GM18861 (cell line): ENCODE measurements around the gene LARP1.
"Not testable (repeated sequence)": the region's sequence is repeated elsewhere in the genome, so short reads cannot be mapped to it uniquely, and the experiment has no call there.

ENCODE experiments used
- ATAC-seq: cut with Tn5 transposase; IDR thresholded peaks from one replicate; pipeline ENCODE4 v1.9.1; 2021; ENCODE audit not compliant: unreplicated experiment

LARP1 gene

DNA sequence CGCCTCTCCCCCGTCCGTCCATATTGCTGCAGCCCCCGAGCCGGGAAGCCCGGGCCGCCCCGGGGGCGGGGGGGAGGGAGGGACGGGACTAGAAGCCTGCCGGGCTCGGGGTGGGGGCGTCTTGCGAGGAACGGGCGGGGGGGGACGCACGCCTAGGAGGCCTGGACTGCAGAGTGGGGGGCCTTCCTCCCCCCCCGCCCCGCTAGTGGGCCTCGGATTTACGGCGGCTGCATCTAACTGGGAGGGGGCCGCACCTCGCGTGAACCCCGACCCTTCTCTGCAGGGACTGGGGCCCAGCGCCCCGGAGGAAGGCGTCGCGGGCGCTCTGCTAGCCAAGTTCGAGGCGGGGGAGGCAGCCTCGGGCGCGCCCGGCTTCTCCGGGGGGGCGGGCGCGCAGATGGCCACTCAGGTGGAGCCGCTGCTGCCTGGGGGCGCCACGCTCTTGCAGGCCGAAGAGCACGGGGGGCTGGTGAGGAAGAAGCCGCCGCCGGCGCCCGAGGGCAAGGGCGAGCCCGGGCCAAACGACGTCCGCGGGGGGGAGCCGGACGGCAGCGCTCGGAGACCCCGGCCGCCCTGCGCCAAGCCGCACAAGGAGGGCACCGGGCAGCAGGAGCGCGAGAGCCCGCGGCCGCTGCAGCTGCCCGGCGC is at the start of gene LARP1:
TSS of gene LARP1 (plus strand) at position 17 of the 648 bp plus-strand sequence. CDS start at position 398, 381 bp downstream.
- no peak for ATAC-seq

DNA sequence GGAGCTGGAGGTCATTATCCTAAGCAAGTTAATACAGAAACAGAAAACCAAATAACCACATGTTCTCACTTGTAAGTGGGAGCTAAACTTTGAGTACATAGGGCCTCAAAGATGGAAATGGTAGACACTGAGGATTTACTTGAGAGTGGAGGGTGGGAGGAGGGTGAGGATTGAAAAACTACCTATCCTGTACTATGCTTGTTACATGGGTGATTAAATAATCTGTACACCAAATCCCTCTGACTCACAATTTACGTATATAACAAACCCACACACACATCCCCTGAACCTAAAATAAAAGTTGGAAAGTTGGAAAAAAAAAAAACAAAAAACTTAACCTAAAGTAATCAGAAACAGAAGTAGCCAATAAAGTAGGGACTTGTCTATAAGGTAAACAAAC is 48.8 kb upstream of the LARP1 start:
- ATAC-seq: no peak

DNA sequence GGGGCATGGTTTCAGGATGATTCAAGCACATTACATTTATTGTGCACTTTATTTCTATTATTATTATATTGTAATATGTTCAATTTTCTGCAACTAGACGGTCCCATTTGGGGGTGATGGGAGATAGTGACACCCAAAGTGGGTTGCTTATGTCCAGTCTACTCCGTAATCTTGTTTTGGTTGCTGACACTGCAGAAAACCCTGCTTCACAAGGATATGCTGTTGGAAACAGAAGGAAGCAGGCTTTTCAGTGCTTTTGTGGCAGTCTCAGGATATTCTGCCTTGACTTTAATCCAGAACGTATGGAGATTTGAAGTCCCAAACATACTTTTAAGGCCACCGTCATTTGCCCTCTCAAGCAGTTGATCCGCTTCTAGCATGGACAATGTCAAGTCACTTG is 47.5 kb upstream of the LARP1 start:
- ATAC-seq: no peak

DNA sequence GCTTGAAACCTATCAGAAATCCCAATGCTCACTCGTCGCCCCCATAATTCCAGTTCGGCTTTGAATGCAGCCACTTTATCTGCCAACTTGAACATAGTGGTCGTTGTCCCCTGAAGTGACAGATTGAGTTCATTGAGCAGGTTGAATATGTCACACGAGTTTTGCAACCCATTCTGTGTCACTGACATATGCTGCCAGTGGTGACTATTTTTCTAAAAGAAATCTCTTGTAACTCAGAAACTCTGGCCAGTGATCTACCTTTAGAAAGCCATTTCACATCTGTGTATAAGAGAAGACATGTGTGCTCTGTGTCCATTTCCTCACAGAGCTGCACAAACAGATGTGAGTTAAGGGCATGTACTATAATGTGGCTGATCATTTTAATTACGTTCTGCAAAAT is 47.0 kb upstream of the LARP1 start:
- no peak for ATAC-seq

DNA sequence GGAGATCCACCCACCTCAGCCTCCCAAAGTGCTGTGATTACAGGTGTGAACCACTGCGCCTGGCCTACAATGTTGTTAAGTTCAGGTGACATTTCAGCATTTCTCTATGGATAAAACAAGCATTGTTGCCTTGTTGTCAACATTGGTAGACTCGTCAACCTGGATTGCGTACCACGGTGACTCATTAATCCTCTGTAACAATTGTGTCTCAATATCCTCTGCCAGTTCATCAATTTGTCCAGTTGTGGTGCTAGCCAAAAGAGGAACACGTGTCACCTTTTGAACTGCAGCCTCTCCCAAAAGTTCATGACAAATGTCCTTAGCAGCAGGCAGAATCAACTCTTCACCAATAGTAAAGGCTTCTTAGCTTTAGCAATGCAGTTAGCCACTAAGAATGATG is 46.3 kb upstream of the LARP1 start:
- ATAC-seq: no peak

DNA sequence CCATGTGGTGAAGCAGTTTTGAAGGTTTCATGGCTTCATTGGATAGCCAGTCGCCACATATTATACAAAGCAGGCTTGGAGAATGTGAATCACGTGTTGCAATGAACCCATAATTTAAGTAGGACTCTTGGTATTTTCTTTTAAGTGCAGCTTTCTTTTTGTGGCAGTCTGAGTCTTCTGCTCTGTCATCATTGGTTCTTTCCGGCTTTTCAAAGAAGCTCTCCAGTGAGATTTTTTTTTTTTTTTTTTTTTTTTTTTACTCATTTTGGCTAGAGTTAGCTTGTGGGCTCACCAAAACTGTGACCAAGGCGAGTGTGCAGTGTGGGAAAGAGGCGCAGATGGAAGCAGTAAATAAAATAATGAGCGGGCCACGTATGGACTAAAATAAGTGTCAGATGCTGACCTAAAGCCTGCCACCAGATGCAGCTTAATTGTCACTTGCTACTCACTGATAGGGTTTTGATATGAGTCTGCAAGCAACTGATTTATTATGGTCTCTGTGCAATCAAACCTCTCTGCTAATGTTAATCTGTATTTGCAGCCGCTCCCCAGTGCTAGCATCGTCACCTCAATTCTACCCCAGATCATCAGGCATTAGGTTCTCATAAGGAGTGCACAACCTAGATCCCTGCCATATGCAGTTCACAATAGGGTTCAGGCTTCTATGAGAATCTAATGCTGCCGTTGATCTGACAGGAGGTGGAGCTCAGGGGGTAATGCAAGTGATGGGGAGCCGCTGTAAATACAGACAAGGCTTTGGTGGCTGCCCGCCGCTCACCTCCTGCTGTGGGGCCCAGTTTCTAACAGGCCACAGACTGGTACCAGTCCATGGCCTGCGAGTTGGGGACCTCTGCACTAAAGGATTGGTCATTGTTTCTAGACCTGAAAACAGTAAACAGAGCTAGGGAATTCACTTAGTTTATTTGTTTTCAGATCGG is 45.5 kb upstream of the LARP1 start:
- no peak for ATAC-seq

DNA sequence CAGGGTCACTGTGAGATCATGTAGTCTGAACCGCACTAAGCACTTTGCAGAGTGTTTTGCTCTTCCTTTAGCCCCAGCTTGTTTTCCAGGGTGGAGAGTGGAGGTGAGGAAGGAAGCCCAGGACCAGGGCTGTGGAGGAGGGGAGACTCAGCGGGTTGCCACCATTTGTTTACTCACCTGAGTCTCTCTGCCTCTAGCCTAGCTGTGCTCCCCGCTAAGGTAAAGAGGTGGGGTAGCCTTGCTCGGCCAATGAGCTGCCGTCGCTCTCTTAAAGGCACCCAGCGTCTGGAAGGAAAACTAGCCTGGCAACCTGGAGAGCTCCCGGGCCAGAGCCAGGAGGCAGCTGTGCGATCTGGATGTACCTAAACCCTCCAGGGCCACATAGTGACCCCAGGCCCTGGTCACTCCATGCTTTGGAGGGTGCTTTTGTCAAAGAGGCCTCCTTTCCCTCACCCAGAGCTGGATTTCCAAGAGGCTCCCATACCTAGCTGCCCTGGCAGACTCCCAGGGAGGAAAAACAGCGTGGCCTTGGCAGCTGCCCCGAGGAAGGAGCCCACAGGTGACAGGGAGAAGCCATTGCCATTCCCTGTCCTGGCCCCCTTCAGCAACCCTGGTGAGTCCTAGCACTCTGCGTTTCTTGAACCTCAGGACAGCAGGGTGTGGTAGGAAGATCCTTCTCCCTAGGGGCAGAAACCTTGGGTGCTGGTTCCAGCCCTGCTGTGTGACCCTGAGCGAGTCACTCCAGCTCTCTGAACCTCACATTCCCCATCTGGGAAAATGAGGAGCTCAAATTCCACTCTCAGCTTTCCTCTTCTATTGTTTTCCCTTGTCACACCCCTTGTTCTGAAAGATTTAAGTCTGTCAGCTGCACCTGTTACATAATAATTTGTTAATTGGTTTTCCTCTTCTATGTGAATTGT is 42.4 kb upstream of the LARP1 start:
- ATAC-seq: no peak

DNA sequence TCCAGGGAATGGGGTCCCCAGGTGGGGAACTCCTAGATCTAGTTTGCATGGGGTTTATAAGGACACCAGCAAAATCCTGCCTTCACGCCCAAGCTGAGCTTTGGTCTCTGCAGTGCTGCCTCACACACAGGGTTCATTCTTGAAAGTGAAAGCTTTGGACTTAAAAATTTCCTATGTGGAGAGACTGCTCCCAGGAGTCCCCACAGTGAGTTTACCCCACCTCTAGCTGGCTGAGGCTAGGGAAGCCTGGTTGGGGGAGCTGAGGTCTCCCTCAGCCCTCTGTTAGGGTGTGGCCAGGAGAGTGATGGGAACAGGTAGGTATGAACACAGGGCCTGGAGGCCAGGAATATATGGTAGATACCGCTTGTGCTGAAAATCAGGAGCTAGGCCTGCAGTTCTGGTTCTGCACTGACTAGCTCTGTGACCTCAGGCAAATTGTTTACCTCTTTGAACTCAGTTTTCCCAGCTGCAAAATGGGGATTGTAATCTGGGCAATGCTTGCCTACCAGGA is 41.5 kb upstream of the LARP1 start:
- ATAC-seq: no peak

DNA sequence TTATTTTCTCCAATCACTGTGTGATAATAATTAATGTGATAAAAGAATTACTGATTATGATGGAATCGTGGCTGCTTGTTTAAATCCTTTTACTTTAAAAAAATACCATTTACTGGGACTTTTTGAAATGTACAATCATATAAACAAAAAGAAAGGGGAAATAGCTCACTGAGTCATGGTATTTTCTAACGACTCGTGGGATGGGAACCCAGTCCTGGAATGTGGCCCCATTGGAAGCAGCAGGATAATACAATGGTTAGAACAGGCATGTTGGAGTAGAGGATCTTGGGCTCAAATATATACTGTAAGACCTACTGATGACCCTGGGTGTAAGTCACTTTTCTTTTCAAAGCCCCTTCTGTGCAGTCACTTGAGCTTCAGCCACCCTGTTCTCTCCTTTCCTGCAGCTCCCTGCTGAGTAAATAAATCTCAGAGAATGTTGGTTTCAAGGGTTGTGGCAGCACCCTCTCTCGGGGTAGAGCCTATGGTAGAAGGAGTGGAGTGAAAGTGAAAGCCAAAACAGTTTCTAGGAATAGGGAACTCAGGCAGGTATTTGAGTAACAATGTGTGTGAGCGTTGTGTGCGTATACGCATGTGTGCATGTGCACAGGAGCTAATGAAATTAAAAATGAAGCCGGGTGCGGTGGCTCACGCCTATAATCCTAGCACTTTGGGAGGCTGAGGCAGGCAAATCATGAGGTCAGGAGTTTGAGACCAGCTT is 40.8 kb upstream of the LARP1 start:
- peak; percentile 70 for ATAC-seq

DNA sequence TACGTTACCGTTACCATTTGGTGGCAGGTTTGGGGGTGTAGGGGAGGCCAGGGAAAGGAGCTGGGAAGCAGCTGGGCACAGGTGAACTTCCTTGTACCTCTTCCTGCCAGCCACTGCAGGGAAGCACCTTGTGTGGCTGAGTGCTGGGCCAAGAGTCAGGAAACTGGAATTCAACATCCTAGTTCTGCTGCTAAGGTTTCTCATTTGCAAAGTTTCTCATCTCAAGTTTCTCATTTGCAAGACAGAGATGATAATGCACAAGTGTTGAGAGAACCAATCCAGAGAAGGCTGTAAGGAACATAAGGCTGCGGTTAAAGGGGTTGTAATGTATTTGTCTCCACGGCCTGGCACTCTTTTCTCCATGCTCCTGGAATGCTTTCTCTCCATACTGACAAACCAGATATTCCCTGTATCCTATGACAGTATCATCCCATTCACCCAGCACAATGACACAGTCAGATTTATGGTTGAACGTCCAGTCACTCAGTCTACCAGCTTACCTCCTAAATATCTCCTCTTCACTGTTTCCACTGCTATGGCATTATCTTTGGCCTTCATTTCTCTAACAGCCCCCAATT is 33.6 kb upstream of the LARP1 start:
- no peak for ATAC-seq

DNA sequence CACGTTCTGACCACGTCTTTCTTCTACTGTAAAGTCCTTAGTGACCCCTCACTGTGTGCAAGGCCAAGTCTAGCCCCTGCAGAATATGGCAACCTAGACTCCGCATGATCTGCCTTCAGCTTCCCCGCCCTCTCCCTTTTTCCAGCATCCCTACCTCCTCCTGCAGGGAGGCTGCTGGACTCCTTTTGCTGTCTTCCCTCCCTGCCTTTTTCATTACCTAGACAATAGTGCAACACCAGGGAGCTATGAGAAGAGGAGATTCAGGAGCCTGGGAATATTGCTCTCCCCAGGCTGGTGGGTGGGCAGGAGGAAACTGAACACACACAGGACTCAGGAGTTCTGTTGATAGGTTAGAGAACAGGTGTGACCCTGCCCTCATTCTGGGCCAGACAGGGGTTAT is 33.1 kb upstream of the LARP1 start:
- ATAC-seq: no peak

DNA sequence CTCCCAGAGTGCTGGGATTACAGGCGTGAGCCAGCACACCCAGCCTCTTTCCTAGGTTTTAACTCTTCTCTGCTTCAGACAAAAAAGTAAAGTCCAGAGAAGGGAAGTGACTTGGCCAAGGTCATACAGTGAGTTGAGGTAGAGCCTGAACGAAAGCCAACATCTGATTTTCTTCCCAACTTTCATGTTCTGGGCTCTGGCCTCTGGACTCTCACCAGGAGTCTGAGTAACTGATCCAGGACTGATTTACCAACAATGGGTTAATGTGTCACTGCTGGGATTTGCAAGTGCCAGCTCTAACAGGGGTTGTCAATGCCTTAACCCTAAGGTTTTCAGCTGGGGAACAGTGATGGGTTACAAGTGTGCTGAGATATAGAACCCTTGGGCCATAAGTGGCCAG is 32.2 kb upstream of the LARP1 start:
- ATAC-seq: no peak

DNA sequence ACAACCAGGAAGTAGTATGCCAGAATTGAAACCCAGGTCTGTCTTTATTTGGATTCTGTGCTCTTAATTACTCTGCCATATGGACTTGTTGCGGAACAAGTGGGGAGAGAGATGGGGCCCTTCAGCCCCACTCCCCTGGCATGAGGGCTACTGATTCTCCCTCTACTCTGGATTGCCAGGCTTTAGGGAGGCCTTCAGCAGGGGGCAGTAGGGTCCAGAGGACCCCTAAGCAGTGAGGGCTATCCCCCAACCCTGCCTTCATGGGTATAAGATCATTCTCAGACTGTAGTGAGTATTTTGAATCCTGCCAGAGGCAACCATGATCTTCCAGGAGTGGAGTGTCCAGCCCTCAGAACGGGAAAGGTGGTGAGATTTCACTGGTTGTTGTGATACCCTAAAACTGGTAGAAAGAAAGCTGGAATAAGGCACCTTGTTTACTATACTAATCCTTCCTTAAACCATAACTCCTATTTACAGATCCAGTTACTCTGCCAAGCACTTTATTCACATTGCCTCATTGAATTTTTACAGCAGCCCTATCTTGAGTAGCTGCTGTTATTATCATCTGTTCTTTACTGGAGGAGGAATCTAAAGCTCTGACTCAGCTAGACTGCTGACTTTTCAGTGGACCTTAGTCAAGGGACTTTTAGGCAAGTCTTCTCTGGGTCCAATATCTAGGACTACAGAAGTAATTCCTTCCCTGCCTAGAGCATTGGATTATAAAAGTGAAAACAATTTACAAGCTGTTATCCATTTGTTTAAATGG is 31.3 kb upstream of the LARP1 start:
- ATAC-seq: no peak

DNA sequence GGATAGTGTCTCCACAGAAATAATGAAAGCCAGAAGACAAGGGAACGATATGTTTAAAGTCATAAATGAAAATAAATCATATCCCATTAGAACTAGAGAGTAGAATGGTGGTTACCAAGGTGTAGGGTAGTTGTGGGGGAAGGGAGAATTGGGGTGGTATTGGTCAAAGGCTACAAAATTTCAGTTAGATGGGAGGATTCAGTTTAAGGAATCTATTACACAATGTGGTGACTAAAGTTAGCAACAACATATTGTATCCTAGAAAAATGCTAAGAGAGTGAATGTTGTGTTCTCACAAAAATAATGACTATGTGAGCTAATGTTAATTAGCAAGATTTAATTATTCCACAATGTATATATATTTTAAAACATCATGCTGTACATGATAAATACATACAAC is 27.8 kb upstream of the LARP1 start:
- no peak for ATAC-seq

DNA sequence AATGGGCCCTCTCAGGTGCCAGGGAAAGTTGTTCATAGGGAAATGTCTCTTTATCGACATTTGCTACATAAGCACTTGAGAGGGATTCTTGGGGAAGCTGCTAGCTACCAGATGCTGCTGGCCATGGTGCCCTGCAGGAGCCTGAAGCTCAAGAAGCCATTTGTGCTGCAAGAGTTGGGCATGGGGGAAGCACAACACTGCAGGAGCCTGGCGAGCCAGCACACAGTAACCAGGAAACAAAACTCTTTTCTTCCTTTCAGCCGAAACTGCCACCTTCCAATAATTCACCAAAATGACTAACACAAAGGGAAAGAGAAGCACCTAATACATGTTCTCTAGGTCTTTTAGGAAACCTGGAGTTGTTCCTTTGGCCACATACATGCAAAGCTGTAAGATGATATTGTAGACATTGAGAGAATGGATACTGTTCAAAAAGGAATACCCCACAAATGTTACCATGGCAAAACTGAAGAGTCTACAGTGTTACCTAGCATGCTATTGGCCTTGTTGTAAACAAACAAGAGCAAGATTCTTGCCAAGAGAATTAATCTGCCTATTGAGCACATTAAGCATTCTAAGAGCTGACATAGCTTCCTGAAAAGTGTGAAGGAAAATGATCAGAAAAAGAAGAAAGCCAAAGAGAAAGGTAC is 26.1 kb upstream of the LARP1 start:
- no peak for ATAC-seq

DNA sequence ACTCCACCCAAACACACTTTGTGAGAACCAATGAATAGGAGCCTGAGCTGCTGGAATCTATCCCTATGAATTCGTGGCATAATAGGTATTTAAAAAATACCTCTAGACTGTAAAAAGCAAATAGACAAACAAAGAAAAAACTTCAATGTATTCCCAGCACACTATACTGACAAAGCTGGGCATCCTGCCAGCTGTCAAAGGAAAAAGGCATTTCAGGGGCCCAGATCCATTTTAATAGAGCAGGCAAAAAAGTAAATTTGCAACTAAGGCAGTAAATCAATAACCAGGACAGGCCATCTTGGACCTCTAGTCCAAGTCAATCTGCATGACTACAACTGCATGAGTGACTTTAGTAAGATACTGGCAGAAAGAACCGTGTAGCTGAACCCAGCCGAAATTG is 25.6 kb upstream of the LARP1 start:
- no peak for ATAC-seq

DNA sequence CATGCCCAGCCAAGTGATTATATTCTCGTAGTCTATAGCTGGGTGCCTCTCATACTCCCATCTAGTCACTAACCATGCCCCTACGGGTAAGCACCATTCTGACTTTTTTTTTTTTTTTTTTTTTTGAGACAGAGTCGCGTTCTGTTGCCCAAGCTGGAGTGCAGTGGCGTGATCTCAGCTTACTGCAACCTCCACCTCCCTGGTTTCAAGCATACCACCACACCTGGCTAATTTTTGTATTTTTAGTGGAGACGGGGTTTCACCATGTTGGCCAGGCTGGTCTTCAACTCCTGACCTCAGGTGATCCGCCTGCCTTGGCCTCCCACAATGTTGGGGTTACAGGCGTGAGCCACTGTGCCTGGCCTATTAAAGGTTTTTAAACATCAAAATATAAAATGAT is 24.4 kb upstream of the LARP1 start:
- not testable (repeated sequence) for ATAC-seq

DNA sequence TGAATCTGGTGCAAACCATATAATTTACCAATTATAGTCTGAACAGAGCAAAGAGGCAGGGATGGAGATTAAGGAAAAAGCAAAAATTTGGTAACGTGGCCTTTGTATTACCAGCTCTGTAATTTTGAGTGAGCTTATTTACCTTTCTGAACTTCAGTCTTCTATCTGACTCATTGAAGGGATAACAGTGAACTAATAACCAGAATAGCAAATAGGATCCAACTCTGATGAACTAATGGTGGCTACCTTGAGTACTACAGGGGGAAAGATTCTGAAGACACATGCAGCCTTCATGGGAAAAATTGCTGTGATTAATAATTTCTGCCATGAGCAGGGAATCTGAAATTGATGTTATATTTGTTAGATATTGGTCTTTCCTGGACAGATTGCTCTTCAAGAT is 23.0 kb upstream of the LARP1 start:
- ATAC-seq: no peak
